ENCODE results near the gene MAGEA10. TPM values are rescaled to one million over a fixed set of nuclear protein-coding genes. Genes with fewer than 3 reads are reported as not detected.

The MAGEA10 gene
- total RNA-seq, 2 donors from 2014 or later, result not detected

GRCh38 chrX:152117305-152117704 is 21.1 kb downstream of the MAGEA10 start:
- H3K27me3 Mint-ChIP-seq (ENCODE audit: insufficient read depth), result no peaks in the 10 kb centered on the region
- 93% methylated on average over 3 of the region's 3 CpGs; no CpG with 5 or more reads in 1 of the 2 experiments for WGBS, 2 experiments (ENCODE audit: insufficient coverage in 1 of 2, insufficient read length in 1 of 2)
- TF ChIP-seq CTCF (conservative IDR thresholded peaks at IDR 0.05), result no peak

GRCh38 chrX:152108527-152108926 is 29.9 kb downstream of the MAGEA10 start:
- Mint-ChIP-seq H3K4me1 (no peaks in the 10 kb centered on the region), H3K36me3 (ENCODE audit: low read depth) (no peaks in the 10 kb centered on the region), H3K9me3 (peaks cover 30% of the 10 kb centered on the region), H3K4me3 (no peak overlapping the region), H3K27ac (no peak overlapping the region), H3K27me3 (ENCODE audit: insufficient read depth) (no peaks in the 10 kb centered on the region)
- DNase-seq, result no peak
- H3K9ac ChIP-seq (ENCODE audit: extremely low read depth, low read length, poor library complexity, severe bottlenecking), result no peak overlapping the region
- 75 to 92% methylated on average over 1 to 3 of the region's 5 CpGs for WGBS, 2 experiments (ENCODE audit: insufficient coverage in 1 of 2, insufficient read length in 1 of 2)
- peaks cover 7% of the 10 kb centered on the region for H3K4me1 ChIP-seq (ENCODE audit: control insufficient read depth, insufficient read depth, low read length)
- no peaks in the 10 kb centered on the region for H3K36me3 ChIP-seq (ENCODE audit: control insufficient read depth, insufficient read depth, low read length)
- no peak overlapping the region for H3K27ac ChIP-seq (ENCODE audit: low read depth, low read length)
- H3K4me3 ChIP-seq (ENCODE audit: low read length), result no peak overlapping the region
- no peaks in the 10 kb centered on the region for H3K27me3 ChIP-seq (ENCODE audit: control insufficient read depth, insufficient read depth, low read length, poor library complexity, severe bottlenecking)
- H3K9me3 ChIP-seq (ENCODE audit: control insufficient read depth, low read length), result no peaks in the 10 kb centered on the region
- no peak for TF ChIP-seq CTCF (conservative IDR thresholded peaks at IDR 0.05)

More at GRCh38 chrX:152117305-152117704, 21.1 kb downstream of the MAGEA10 start:
- peaks cover 44% of the 10 kb centered on the region for H3K9me3 Mint-ChIP-seq
- no peak for DNase-seq
- no peaks in the 10 kb centered on the region for H3K9me3 ChIP-seq (ENCODE audit: control insufficient read depth, low read length)
- H3K27me3 ChIP-seq (ENCODE audit: control insufficient read depth, insufficient read depth, low read length, poor library complexity, severe bottlenecking), result no peaks in the 10 kb centered on the region
- no peak overlapping the region for H3K27ac Mint-ChIP-seq
- no peaks in the 10 kb centered on the region for H3K36me3 Mint-ChIP-seq (ENCODE audit: low read depth)
- no peaks in the 10 kb centered on the region for H3K36me3 ChIP-seq (ENCODE audit: control insufficient read depth, insufficient read depth, low read length)
- no peak overlapping the region for H3K9ac ChIP-seq (ENCODE audit: extremely low read depth, low read length, poor library complexity, severe bottlenecking)
- H3K4me1 ChIP-seq (ENCODE audit: control insufficient read depth, insufficient read depth, low read length), result peaks cover 6% of the 10 kb centered on the region
- no peak overlapping the region for H3K27ac ChIP-seq (ENCODE audit: low read depth, low read length)
- no peak overlapping the region for H3K4me3 ChIP-seq (ENCODE audit: low read length)
- H3K4me1 Mint-ChIP-seq, result no peaks in the 10 kb centered on the region
- H3K4me3 Mint-ChIP-seq, result no peak overlapping the region

GRCh38 chrX:152103866-152104265 is 34.5 kb downstream of the MAGEA10 start:
- no peaks in the 10 kb centered on the region for H3K4me1 ChIP-seq (ENCODE audit: control insufficient read depth, insufficient read depth, low read length)
- no peak overlapping the region for H3K4me3 ChIP-seq (ENCODE audit: low read length)
- peaks cover 47% of the 10 kb centered on the region for H3K9me3 Mint-ChIP-seq
- no peak overlapping the region for H3K9ac ChIP-seq (ENCODE audit: extremely low read depth, low read length, poor library complexity, severe bottlenecking)
- WGBS, 2 experiments (ENCODE audit: insufficient coverage in 1 of 2, insufficient read length in 1 of 2), result 91% methylated on average over 5 of the region's 6 CpGs; no CpG with 5 or more reads in 1 of the 2 experiments
- DNase-seq, result no peak
- no peaks in the 10 kb centered on the region for H3K27me3 ChIP-seq (ENCODE audit: control insufficient read depth, insufficient read depth, low read length, poor library complexity, severe bottlenecking)
- H3K27ac ChIP-seq (ENCODE audit: low read depth, low read length), result no peak overlapping the region
- no peaks in the 10 kb centered on the region for H3K27me3 Mint-ChIP-seq (ENCODE audit: insufficient read depth)
- H3K4me1 Mint-ChIP-seq, result no peaks in the 10 kb centered on the region
- H3K4me3 Mint-ChIP-seq, result no peak overlapping the region
- no peaks in the 10 kb centered on the region for H3K36me3 Mint-ChIP-seq (ENCODE audit: low read depth)
- H3K9me3 ChIP-seq (ENCODE audit: control insufficient read depth, low read length), result no peaks in the 10 kb centered on the region
- H3K27ac Mint-ChIP-seq, result no peak overlapping the region
- TF ChIP-seq CTCF (conservative IDR thresholded peaks at IDR 0.05), result no peak
- H3K36me3 ChIP-seq (ENCODE audit: control insufficient read depth, insufficient read depth, low read length), result no peaks in the 10 kb centered on the region
